Measurements from ENCODE around the gene TTC39C. TPM values are rescaled to one million over a fixed set of nuclear protein-coding genes. Genes with fewer than 3 reads are reported as not detected.

The TTC39C gene
- total RNA-seq: 14.3 and 20.1 TPM in 2 replicates

DNA sequence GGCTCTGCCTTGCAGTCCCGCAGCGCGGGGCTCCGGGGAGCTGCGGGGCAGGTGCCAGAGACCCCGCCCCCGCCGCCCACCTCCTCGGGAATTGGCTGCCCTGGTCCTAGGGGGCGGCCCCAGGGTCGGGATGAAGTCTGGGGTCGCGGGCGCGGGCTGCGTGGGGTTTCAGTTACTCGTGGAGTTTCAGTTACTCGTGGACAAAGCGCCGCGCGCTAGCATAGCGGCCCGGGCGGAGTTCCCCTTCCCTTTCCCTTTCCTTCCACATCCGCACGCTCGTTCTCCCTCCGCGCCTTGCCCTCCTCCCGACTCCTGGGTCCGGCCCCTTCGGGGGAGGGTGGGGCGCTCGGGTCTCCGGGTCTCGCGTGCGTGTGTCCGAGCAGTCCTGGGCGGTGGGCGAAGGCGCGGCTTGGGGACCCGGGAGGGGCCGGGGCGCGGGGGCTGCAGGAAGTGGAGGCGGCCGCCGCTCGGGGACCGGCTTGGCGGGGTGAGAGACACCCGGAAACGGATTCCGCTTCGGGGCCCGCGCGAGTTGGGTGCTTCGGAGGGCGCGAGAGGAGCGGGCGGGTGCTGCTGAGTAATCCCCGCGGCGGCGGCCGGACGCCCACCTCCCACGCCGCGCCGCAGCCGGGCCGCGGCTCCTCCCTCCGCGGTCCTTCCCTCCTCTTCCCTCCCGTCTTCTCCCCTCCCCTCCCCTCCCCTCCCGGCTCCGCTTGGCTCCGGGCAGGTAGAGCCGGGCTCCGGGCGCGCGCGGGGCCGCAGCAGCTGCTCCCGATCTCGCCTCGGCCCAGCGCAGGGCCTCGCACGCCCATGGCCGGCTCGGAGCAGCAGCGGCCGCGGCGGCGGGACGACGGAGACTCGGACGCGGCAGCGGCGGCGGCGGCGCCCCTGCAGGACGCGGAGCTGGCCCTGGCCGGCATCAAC is at the start of gene TTC39C:
TSS of gene TTC39C (plus strand) at position 693 of the 924 bp plus-strand sequence. CDS start at position 811, 118 bp downstream.
- H3K27me3 Mint-ChIP-seq (ENCODE audit: low read depth): no peaks in the 10 kb centered on the region

DNA sequence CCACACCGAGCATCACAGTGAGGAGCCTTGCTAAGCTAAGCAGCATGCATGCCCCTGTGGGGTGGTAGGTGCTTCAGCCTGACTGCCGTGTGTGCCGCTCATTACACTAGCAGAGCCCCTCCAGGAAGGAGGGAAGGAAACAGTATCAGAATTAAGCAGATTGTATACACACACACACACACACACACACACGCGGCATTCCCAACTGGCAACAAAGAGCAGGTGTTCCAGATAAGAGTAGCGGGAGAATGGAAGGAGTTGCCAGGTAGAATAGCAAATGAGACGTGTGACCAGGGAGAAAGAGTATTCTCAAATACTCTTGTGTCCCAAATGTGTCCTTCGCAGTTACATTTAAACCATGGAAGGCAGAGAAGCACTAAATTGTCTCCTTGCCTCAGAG is 47.6 kb upstream of the TTC39C start:
- H3K36me3 Mint-ChIP-seq (ENCODE audit: low read depth): no peaks in the 10 kb centered on the region
- H3K9me3 Mint-ChIP-seq: no peaks in the 10 kb centered on the region
- peaks cover 21% of the 10 kb centered on the region for H3K27me3 Mint-ChIP-seq (ENCODE audit: low read depth)
- no peak overlapping the region for H3K4me3 Mint-ChIP-seq (ENCODE audit: low read depth)
- H3K4me1 Mint-ChIP-seq (ENCODE audit: low read depth): peaks cover 42% of the 10 kb centered on the region
- intact Hi-C loops (cut with micrococcal nuclease): loop anchor here (10.0 kb wide), 1 partner anchor 148 kb away; no protein-coding TSS in a partner anchor
- peak overlapping the region; percentile 14 for H3K27ac Mint-ChIP-seq
- no peak for DNase-seq (ENCODE audit: low spot score)

More for the DNA sequence above, at the start of gene TTC39C:
- peak; percentile 80 for DNase-seq (ENCODE audit: low spot score)
- Mint-ChIP-seq H3K9me3 (no peaks in the 10 kb centered on the region), H3K27ac (peak within 1 kb of the TSS; percentile 84), H3K4me1 (ENCODE audit: low read depth) (peaks cover 73% of the 10 kb centered on the region), H3K4me3 (ENCODE audit: low read depth) (peak within 1 kb of the TSS; percentile 92), H3K36me3 (ENCODE audit: low read depth) (peaks cover 21% of the 10 kb centered on the region)
- intact Hi-C loops (cut with micrococcal nuclease): loop anchor here (2.0 to 5.0 kb wide), 3 partner anchors 104 to 512 kb away; partner anchors contain the start of gene RMC1

DNA sequence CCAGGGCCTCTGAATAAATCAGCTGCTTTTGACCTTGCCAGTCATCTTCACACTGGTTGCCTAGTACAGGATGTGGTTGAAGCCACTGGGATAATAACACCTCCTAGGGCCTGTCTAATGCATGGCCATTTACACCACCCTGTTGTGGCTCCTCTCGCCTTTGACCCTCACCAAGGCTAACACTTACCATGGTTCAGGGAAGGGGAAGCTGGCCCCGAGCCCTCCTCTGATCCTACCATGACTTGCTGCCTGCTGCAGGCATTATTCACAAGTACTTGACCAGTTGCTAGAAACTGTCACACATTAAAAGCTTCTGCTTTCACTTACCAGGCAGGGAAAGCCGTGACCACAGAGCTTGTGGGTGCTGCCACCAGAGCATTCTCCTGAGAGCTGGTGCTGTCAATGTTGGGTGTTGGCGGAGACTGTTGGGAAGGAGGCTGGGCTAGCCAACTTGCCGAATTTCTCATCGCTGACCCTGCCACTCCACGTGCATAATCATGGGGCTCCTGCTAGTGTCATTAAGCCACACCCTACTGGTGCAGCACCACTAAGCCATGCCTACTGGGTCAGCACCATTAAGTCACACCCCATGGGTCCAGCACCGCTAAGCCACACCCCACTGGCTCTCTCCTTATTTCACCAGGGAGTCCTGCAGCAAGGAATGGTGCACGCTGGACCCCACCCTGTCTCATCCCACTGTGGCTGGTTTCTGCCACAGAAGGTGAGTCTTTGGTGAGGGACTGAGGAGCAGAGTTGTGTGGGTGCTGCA is 47.0 kb upstream of the TTC39C start:
- DNase-seq (ENCODE audit: low spot score): no peak
- H3K36me3 Mint-ChIP-seq (ENCODE audit: low read depth): no peaks in the 10 kb centered on the region
- intact Hi-C loops (cut with micrococcal nuclease): loop anchor here (10.0 kb wide), 1 partner anchor 147 kb away; no protein-coding TSS in a partner anchor
- no peaks in the 10 kb centered on the region for H3K9me3 Mint-ChIP-seq
- no peak overlapping the region for H3K4me3 Mint-ChIP-seq (ENCODE audit: low read depth)
- no peak overlapping the region for H3K27ac Mint-ChIP-seq
- H3K4me1 Mint-ChIP-seq (ENCODE audit: low read depth): peaks cover 45% of the 10 kb centered on the region
- peaks cover 23% of the 10 kb centered on the region for H3K27me3 Mint-ChIP-seq (ENCODE audit: low read depth)

DNA sequence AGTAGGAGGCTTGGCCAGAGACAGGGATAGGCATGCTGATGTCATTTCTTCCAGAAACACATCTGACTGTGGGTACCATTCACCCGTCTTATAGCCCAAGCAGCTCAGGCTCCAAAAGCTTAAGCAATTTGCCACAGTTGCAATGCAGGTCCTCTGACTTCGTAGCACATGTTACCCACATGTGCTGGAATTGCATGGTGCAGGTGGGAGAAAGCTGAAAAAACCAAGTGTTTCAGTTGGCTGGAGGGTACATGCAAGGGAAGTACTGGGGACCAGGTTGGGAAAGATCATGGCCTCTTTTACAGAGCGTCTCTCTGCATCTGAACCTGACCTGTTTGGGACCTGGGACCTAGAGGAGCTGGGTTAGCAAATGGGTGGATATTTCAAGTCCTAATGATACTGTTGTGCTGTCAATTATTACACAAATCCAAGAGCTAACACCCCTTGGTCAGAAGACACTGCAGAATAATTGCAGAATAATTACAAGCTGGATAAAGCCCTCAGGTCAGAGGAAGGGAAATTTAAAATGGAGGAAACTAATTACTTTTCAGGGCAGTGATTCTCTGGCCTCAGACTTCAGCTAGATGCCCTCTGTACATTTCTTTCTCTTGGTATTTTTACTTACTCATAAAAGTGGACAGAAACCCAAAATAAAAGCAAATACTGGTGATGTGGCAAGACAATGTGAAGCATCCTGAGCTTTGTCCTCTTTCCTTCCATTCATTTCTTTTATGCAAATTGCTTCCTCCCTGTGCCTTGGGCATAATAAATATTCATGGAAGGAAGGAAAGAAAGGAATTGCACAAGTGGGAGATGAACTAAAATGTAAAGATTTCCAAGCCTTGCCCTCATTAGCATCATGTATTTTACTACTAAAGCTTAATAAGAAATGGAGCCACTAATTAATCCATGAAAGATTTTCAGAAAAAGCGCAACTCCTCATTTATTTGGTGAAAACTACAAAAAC is 45.6 kb upstream of the TTC39C start:
- no peak overlapping the region for H3K4me3 Mint-ChIP-seq (ENCODE audit: low read depth)
- intact Hi-C loops (cut with micrococcal nuclease): loop anchor here (10.0 kb wide), 1 partner anchor 146 kb away; no protein-coding TSS in a partner anchor
- no peak overlapping the region for H3K27ac Mint-ChIP-seq
- H3K4me1 Mint-ChIP-seq (ENCODE audit: low read depth): peaks cover 49% of the 10 kb centered on the region
- no peaks in the 10 kb centered on the region for H3K9me3 Mint-ChIP-seq
- H3K36me3 Mint-ChIP-seq (ENCODE audit: low read depth): no peaks in the 10 kb centered on the region
- DNase-seq (ENCODE audit: low spot score): no peak
- peaks cover 18% of the 10 kb centered on the region for H3K27me3 Mint-ChIP-seq (ENCODE audit: low read depth)

DNA sequence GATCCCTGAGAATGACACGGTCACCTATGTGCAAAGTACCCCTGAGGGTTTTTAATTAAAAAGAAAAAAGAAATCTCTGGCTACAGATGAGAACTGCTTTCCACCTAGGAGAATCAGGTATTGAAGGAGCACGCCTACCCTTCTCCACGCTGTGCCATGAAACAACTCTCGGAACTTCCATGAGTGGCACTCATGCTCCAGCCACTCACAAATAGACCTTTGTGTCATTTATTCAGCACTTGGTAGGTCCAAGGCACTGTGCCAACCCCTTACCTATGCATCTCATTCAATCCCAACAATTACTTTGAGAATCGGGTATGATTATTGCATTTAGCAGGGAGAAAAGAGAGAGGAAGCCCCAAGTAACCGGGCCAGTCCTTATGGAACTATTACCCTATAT is 44.9 kb upstream of the TTC39C start:
- peaks cover 21% of the 10 kb centered on the region for H3K27me3 Mint-ChIP-seq (ENCODE audit: low read depth)
- DNase-seq (ENCODE audit: low spot score): no peak
- H3K36me3 Mint-ChIP-seq (ENCODE audit: low read depth): no peaks in the 10 kb centered on the region
- H3K4me3 Mint-ChIP-seq (ENCODE audit: low read depth): no peak overlapping the region
- H3K4me1 Mint-ChIP-seq (ENCODE audit: low read depth): peaks cover 43% of the 10 kb centered on the region
- H3K27ac Mint-ChIP-seq: no peak overlapping the region
- H3K9me3 Mint-ChIP-seq: no peaks in the 10 kb centered on the region
- intact Hi-C loops (cut with micrococcal nuclease): loop anchor here (5.0 to 10.0 kb wide), 2 partner anchors 108 to 145 kb away; no protein-coding TSS in a partner anchor

DNA sequence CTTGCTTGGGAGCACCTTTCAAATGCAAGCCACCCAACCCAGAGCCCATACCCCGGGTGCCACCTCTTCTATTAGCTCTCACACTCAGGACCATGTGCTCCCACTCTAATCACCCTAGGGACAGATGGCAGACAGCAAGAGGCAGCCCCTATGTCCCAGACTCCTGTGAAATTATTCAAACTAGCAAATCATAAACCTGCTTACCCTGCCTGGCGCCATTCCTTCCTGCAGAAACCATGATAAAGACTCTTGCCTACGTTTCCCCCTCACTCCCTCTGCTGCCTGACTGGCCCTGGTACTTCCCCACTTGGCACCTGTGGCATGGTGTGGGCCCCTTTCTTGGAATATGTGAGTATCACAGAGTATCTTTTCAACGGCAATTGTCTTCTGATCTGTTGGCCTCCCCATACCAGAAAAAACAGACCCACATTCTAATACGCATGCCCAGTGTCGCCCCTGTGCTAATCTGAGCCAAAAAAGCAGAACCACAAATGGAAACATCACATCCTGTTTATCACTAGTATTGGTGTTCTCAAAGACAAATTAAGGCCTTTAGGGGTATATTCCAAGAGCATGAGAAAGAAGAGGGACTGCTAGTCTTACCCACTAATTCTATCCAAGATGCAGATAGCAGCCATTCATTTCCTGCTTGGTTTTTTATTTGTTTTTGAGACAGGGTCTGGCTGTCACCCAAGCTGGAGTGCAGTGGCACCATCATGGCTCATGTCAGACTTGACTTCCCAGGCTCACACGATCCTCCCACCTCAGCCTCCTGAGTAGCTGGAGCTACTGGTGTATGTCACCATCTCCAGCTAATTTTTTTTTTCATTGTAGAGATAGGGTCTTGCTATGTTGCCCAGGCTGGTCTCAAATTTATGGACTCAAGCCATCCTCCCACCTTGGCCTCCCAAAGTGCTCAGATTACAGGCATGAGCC is 44.1 kb upstream of the TTC39C start:
- Mint-ChIP-seq H3K9me3 (no peaks in the 10 kb centered on the region), H3K36me3 (ENCODE audit: low read depth) (no peaks in the 10 kb centered on the region), H3K27ac (peak overlapping the region; percentile 56), H3K4me3 (ENCODE audit: low read depth) (no peak overlapping the region), H3K27me3 (ENCODE audit: low read depth) (peaks cover 24% of the 10 kb centered on the region), H3K4me1 (ENCODE audit: low read depth) (peaks cover 40% of the 10 kb centered on the region)
- no peak for DNase-seq (ENCODE audit: low spot score)
- intact Hi-C loops (cut with micrococcal nuclease): loop anchor here (5.0 kb wide), 1 partner anchor 107 kb away; no protein-coding TSS in a partner anchor

DNA sequence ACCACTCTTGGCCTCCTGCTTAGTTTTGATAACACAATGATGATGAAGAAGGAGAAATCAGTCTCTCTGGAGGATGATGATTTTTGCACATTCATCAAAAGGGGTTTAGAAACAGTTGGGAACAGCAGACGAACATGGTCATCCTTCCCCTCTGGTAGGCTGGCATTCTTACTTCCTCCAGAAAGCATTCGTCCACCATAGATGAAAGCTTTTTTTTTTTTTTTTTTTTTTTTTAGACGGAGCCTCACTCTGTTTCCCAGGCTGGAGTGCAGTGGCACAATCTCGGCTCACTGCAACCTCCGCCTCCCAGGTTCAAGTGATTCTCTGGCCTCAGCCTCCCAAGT is 43.5 kb upstream of the TTC39C start:
- Mint-ChIP-seq H3K27ac (no peak overlapping the region), H3K9me3 (peaks cover 3% of the 10 kb centered on the region), H3K4me3 (ENCODE audit: low read depth) (no peak overlapping the region), H3K4me1 (ENCODE audit: low read depth) (peaks cover 38% of the 10 kb centered on the region), H3K27me3 (ENCODE audit: low read depth) (peaks cover 27% of the 10 kb centered on the region), H3K36me3 (ENCODE audit: low read depth) (no peaks in the 10 kb centered on the region)
- DNase-seq (ENCODE audit: low spot score): no peak
- intact Hi-C loops (cut with micrococcal nuclease): loop anchor here (5.0 kb wide), 1 partner anchor 106 kb away; no protein-coding TSS in a partner anchor

DNA sequence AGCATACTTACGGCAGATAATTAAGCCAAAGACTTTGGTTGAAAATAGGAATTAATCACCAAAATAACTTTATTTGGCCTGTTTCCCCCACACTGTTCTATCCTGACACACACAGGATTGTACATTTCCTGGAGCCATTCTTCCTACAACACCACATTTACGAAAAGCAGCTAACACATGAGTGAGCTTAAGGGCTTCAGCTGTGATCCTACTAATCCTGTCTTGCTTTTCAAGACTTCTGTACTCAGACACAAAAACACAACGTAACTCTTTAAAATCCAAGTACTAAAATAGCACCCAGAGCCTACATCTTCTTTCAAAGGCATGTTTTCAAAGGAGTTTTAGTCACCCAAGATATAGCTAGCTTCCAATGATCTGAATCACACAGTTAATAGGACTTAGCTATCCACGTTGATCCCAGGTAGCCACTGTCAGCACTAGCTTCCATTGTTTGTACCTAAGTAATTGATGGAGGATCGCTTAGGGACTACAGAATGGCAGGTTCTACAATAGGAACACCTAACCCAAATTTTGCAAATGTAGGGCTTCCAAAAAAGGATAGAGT is 42.8 kb upstream of the TTC39C start:
- peaks cover 32% of the 10 kb centered on the region for H3K27me3 Mint-ChIP-seq (ENCODE audit: low read depth)
- H3K27ac Mint-ChIP-seq: no peak overlapping the region
- peaks cover 37% of the 10 kb centered on the region for H3K4me1 Mint-ChIP-seq (ENCODE audit: low read depth)
- peaks cover 10% of the 10 kb centered on the region for H3K9me3 Mint-ChIP-seq
- H3K4me3 Mint-ChIP-seq (ENCODE audit: low read depth): no peak overlapping the region
- H3K36me3 Mint-ChIP-seq (ENCODE audit: low read depth): no peaks in the 10 kb centered on the region
- intact Hi-C loops (cut with micrococcal nuclease): loop anchor here (2.0 to 5.0 kb wide), 5 partner anchors 21 to 106 kb away; no protein-coding TSS in a partner anchor
- DNase-seq (ENCODE audit: low spot score): no peak

DNA sequence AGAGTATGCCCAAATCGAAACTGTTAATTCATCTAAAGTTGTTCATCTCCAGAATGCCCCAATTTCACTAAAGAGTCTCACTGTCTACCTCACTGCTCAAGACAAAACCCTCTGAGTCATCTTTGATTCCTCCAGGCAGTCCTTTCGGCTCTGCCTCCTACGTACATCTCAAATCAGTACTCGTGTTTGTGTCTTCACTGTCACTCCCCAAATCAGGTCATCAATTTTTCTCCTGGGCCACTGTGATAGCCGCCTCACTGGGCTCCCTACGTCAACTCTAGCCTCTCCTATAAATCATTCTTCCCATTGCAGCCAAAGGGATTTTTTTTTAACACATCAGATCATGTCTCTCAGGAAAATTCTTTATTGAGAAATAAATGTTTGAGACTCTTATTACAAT is 42.1 kb upstream of the TTC39C start:
- intact Hi-C loops (cut with micrococcal nuclease): loop anchor here (2.0 to 5.0 kb wide), 5 partner anchors 20 to 105 kb away; no protein-coding TSS in a partner anchor
- DNase-seq (ENCODE audit: low spot score): no peak
- H3K4me3 Mint-ChIP-seq (ENCODE audit: low read depth): no peak overlapping the region
- H3K4me1 Mint-ChIP-seq (ENCODE audit: low read depth): peaks cover 31% of the 10 kb centered on the region
- peaks cover 36% of the 10 kb centered on the region for H3K27me3 Mint-ChIP-seq (ENCODE audit: low read depth)
- peaks cover 16% of the 10 kb centered on the region for H3K9me3 Mint-ChIP-seq
- H3K27ac Mint-ChIP-seq: no peak overlapping the region
- peaks cover 2% of the 10 kb centered on the region for H3K36me3 Mint-ChIP-seq (ENCODE audit: low read depth)

DNA sequence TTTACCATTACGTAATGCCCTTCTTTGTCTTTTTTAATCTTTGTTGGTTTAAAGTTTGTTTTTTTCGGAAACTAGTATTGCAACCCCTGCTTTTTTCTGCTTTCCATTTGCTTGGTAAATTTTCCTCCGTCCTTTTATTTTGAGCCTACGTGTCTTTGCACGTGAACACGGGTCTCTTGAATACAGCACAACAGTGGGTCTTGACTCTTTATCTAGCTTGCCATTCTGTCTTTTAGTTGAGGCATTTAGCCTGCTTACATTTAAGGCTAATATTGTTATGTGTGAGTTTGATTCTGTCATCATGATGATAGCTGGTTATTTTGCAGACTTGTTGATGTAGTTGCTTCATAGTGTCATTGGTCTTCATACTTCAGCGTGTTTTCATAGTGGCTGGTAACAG is 37.5 kb upstream of the TTC39C start:
- Mint-ChIP-seq H3K4me1 (ENCODE audit: low read depth) (peaks cover 14% of the 10 kb centered on the region), H3K27me3 (ENCODE audit: low read depth) (peaks cover 44% of the 10 kb centered on the region), H3K36me3 (ENCODE audit: low read depth) (peaks cover 2% of the 10 kb centered on the region), H3K9me3 (peaks cover 22% of the 10 kb centered on the region), H3K27ac (no peak overlapping the region), H3K4me3 (ENCODE audit: low read depth) (no peak overlapping the region)
- no peak for DNase-seq (ENCODE audit: low spot score)
- intact Hi-C loops (cut with micrococcal nuclease): no loop called here

Measured in activated T-helper 2 cell treated with anti-CD3 and anti-CD28 coated beads, Interferon-gamma antibody, Interleukin-2, Interleukin-4, amounts not matched to agents 10 μg/mL and 5 μg/mL and 100 μg/mL, durations not matched to agents 14 hours and 24 hours and 36 hours (primary cell).